HepG2 (cell line): ENCODE data around the gene TXNRD2. TPM values are rescaled to one million over a fixed set of nuclear protein-coding genes. Genes with fewer than 3 reads are reported as not detected.

Experiments
- ATAC-seq: fragments of 200-7000 bp; cut with Tn5 transposase; 3 replicates; pipeline ENCODE4 v1.9.1; 2020; ENCODE audit warnings: mild to moderate bottlenecking, moderate library complexity
- BruUV-seq: library from RNA; stranded (reverse); fragments of 400-500 nt; replicated peaks from 2 replicates; lab custom pipeline; 2021; lab: Mats Ljungman, UMichigan
- CTCF ChIA-PET: fragments of 300-600 bp; formaldehyde crosslinking; extraction: SDS; loops from one replicate; lab custom pipeline; 2021; ENCODE audit warnings: low total read pairs, inconsistent platforms, low intra/inter-chr PET ratio; lab: Yijun Ruan, JAX
- POLR2A ChIA-PET: fragments of 350-600 bp; sonication (Branson Sonifier 250); formaldehyde crosslinking; loops from one replicate; lab custom pipeline; 2020; ENCODE audit warnings: antibody characterized with exemption, inconsistent platforms; lab: Yijun Ruan, JAX
- DNase-seq: peaks from one replicate; pipeline ENCODE4 v3.0.0-alpha.2; 2015; ENCODE audit warnings: low spot score
- FAIRE-seq: peaks from 3 replicates; lab custom pipeline; 2011; peaks lifted over from hg19 to GRCh38; lab: Jason Lieb, UNC
- H2AFZ ChIP-seq: one replicate; pipeline ENCODE4 v1.6.1; 2011; ENCODE audit warnings: low read length, inconsistent platforms
- H3K27ac ChIP-seq: fragments of 300-600 bp; 3 replicates; pipeline ENCODE4 v1.8.0; 2011; ENCODE audit warnings: mixed run types, mild to moderate bottlenecking, mixed read lengths, low read length, inconsistent platforms; ENCODE audit not compliant: insufficient read depth; ENCODE audit errors: extremely low read length
- H3K27me3 ChIP-seq, 2 experiments: fragments of 200-600 bp in 1 of 2; 2 replicates in 1 of 2; 3 replicates in 1 of 2; pipeline versions ENCODE4 v1.6.0 to v1.8.0; 2011; ENCODE audit warnings: low read length in 2 of 2, mild to moderate bottlenecking in 2 of 2, moderate library complexity in 2 of 2, inconsistent platforms in 1 of 2; ENCODE audit not compliant: insufficient read depth in 2 of 2, control insufficient read depth in 1 of 2
- H3K36me3 ChIP-seq, 2 experiments: fragments of 200-600 bp in 1 of 2; replicated peaks in 1 of 2; 2 replicates in 1 of 2; 3 replicates in 1 of 2; pipeline versions ENCODE4 v1.5.1 to v1.8.0; 2011; ENCODE audit warnings: low read length in 2 of 2, inconsistent platforms in 1 of 2; ENCODE audit not compliant: insufficient read depth in 2 of 2, control insufficient read depth in 1 of 2
- H3K4me1 ChIP-seq: 2 replicates; pipeline ENCODE4 v1.5.1; 2012; ENCODE audit warnings: low read length, inconsistent platforms; ENCODE audit not compliant: insufficient read depth
- H3K4me2 ChIP-seq: 2 replicates; pipeline ENCODE4 v1.6.0; 2011; ENCODE audit warnings: low read depth, low read length, inconsistent platforms
- H3K4me3 ChIP-seq, 3 experiments: fragments of 200-600 bp in 1 of 3; sonication (generic), shearing (Covaris generic) in 1 of 3; replicated peaks in 1 of 3; 2 replicates each; pipeline ENCODE4 v1.5.1; 2011 to 2016; ENCODE audit warnings: low read length in 3 of 3, inconsistent platforms in 2 of 3, low read depth in 2 of 3, mild to moderate bottlenecking in 2 of 3, control low read depth in 1 of 3, mixed read lengths in 1 of 3; ENCODE audit not compliant: insufficient read depth in 1 of 3
- H3K79me2 ChIP-seq: one replicate; pipeline ENCODE4 v1.6.1; 2011; ENCODE audit warnings: low read length, inconsistent platforms; ENCODE audit not compliant: insufficient read depth
- H3K9ac ChIP-seq: 2 replicates; pipeline ENCODE4 v1.6.0; 2011; ENCODE audit warnings: mild to moderate bottlenecking, low read depth, low read length, inconsistent platforms; ENCODE audit not compliant: insufficient read depth
- H3K9me3 ChIP-seq: 2 replicates; pipeline ENCODE4 v1.5.1; 2012; ENCODE audit warnings: mild to moderate bottlenecking, low read length
- H4K20me1 ChIP-seq: 2 replicates; pipeline ENCODE4 v1.6.0; 2011; ENCODE audit warnings: inconsistent platforms, mild to moderate bottlenecking, low read length, moderate library complexity; ENCODE audit not compliant: insufficient read depth
- AGO2 ChIP-seq: fragments of 200-400 bp; formaldehyde crosslinking; optimal IDR thresholded peaks from 2 replicates; pipeline ENCODE3; 2017; ENCODE audit warnings: mild to moderate bottlenecking, low read depth, low read length, moderate library complexity
- GPN1 ChIP-seq: sonication (generic); formaldehyde crosslinking; IDR thresholded peaks from 2 replicates; pipeline ENCODE4 v1.5.1; 2020; ENCODE audit warnings: missing genetic modification reagents, borderline replicate concordance
- JARID2 ChIP-seq: sonication (generic); formaldehyde crosslinking; IDR thresholded peaks from 2 replicates; pipeline ENCODE4 v1.8.1; 2023; ENCODE audit warnings: missing genetic modification reagents, inconsistent platforms; ENCODE audit not compliant: insufficient replicate concordance
- PAWR ChIP-seq: sonication (generic); formaldehyde crosslinking; IDR thresholded peaks from 2 replicates; pipeline ENCODE4 v1.4.0; 2020; ENCODE audit warnings: missing genetic modification reagents, mild to moderate bottlenecking, borderline replicate concordance
- PHF21A ChIP-seq: sonication (generic); formaldehyde crosslinking; IDR thresholded peaks from 2 replicates; pipeline ENCODE4 v1.5.0; 2020; ENCODE audit warnings: mild to moderate bottlenecking, missing genetic modification reagents
- SAFB2 ChIP-seq: sonication (generic); formaldehyde crosslinking; IDR thresholded peaks from 2 replicates; pipeline ENCODE4 v1.5.1; 2020; ENCODE audit warnings: missing genetic modification reagents, low read depth, mild to moderate bottlenecking, borderline replicate concordance
- ZNF441 ChIP-seq: sonication (generic); formaldehyde crosslinking; IDR thresholded peaks from 2 replicates; pipeline ENCODE4 v1.7.0; 2021; ENCODE audit warnings: missing genetic modification reagents, borderline replicate concordance
- ZNF841 ChIP-seq: sonication (generic); formaldehyde crosslinking; IDR thresholded peaks from 2 replicates; pipeline ENCODE4 v1.8.1; 2023; ENCODE audit warnings: missing genetic modification reagents, borderline replicate concordance
- WGBS: methylation state at CpG from one replicate; pipeline ENCODE4 v1.1.6; 2017; ENCODE audit warnings: low lambda C conversion rate; 5-methylcytosine and 5-hydroxymethylcytosine counted together
- in situ Hi-C: cut with HindIII; loops from 2 replicates; pipeline ENCODE4 v1.10.0; 2017; ENCODE audit warnings: low pct_unique_long_range_greater_than_20kb; ENCODE audit not compliant: extremely low pct_ligation_motif_present
- intact Hi-C: fragments of 100-400 bp; cut with micrococcal nuclease; formaldehyde crosslinking; loops from one replicate; pipeline ENCODE4 v1.10.0; 2022; ENCODE audit not compliant: unreplicated experiment
- polyA plus RNA-seq, 8 experiments: library from polyadenylated mRNA; depleted of rRNA in 3 of 8; stranded (reverse) in 7 of 8; unstranded in 1 of 8; fragments of >200 nt; fragmentation: Illumina TruSeq in 4 of 8; extraction: Trizol in 4 of 8; gene quantifications; 2 replicates each; pipeline versions ENCODE4 v1.2.1 to v1.2.3, GENCODE V29; 2011 to 2016; ENCODE audit warnings: low read depth in 4 of 8, missing spikeins in 1 of 8, mixed read lengths in 1 of 8; ENCODE audit not compliant: insufficient read depth in 1 of 8
- total RNA-seq, 5 experiments: library from RNA; depleted of rRNA; stranded (reverse); fragments of >200 nt; fragmentation: Illumina TruSeq; extraction: Trizol; gene quantifications; 2 replicates each; pipeline ENCODE4 v1.2.3, GENCODE V29; 2016; ENCODE audit warnings: low read depth in 1 of 5
- TF ChIP-seq, protein P1 (sequence below): sonication (generic); formaldehyde crosslinking; IDR thresholded peaks from 2 replicates; pipeline ENCODE4 v1.4.0; 2020; ENCODE audit warnings: missing genetic modification reagents
- TF ChIP-seq, protein P2 (sequence below): sonication (generic); formaldehyde crosslinking; IDR thresholded peaks from 2 replicates; pipeline ENCODE4 v1.4.0; 2020; ENCODE audit warnings: missing genetic modification reagents, borderline replicate concordance
- TF ChIP-seq, protein P3 (sequence below): conservative IDR thresholded peaks from 2 replicates; pipeline ENCODE4 v1.6.1; 2018; ENCODE audit warnings: missing genetic modification reagents

The TXNRD2 gene
- total and polyA plus RNA-seq, 2 of the 13 experiments (the other 11 are each of a cell fraction or from before 2014, with no cell fraction given) = 17.5 to 18.6 TPM

DNA sequence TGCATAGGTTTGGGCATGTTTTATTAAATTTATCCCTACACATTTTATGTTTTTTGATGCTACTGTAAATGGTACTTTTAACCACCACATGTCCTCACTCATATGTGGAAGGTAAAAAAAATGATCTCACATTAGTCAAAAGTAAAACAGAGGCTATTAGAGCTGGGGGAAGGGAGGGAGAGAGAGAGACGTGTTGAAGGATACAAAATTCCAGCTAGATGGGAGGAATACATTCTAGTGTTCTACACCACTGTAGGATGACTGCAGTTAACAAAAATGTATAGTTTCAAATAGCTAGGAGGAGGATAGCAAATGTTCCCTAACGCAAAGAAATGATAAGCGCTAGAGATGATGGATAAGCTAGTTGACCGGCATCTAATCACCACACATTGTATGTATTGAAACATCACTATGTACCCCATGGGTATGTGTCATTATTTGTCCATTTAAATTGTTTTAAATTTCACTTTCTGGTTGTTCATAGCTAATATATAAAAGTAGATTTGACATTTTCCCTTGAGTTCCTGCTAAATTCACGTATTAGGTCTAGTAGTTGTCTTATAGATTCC lies 77.0 kb downstream of the TXNRD2 start (continued):
- TF ChIP-seq SAFB2 (CRISPR knock-in tag) (no peak), GPN1 (CRISPR knock-in tag) (no peak), ZNF841 (no peak), ZNF441 (CRISPR knock-in tag) (no peak)
- TF ChIP-seq, protein P1, sequence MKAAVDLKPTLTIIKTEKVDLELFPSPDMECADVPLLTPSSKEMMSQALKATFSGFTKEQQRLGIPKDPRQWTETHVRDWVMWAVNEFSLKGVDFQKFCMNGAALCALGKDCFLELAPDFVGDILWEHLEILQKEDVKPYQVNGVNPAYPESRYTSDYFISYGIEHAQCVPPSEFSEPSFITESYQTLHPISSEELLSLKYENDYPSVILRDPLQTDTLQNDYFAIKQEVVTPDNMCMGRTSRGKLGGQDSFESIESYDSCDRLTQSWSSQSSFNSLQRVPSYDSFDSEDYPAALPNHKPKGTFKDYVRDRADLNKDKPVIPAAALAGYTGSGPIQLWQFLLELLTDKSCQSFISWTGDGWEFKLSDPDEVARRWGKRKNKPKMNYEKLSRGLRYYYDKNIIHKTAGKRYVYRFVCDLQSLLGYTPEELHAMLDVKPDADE = no peak
- TF ChIP-seq, protein P2, sequence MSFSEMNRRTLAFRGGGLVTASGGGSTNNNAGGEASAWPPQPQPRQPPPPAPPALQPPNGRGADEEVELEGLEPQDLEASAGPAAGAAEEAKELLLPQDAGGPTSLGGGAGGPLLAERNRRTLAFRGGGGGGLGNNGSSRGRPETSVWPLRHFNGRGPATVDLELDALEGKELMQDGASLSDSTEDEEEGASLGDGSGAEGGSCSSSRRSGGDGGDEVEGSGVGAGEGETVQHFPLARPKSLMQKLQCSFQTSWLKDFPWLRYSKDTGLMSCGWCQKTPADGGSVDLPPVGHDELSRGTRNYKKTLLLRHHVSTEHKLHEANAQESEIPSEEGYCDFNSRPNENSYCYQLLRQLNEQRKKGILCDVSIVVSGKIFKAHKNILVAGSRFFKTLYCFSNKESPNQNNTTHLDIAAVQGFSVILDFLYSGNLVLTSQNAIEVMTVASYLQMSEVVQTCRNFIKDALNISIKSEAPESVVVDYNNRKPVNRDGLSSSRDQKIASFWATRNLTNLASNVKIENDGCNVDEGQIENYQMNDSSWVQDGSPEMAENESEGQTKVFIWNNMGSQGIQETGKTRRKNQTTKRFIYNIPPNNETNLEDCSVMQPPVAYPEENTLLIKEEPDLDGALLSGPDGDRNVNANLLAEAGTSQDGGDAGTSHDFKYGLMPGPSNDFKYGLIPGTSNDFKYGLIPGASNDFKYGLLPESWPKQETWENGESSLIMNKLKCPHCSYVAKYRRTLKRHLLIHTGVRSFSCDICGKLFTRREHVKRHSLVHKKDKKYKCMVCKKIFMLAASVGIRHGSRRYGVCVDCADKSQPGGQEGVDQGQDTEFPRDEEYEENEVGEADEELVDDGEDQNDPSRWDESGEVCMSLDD (CRISPR knock-in tag) = no peak

DNA sequence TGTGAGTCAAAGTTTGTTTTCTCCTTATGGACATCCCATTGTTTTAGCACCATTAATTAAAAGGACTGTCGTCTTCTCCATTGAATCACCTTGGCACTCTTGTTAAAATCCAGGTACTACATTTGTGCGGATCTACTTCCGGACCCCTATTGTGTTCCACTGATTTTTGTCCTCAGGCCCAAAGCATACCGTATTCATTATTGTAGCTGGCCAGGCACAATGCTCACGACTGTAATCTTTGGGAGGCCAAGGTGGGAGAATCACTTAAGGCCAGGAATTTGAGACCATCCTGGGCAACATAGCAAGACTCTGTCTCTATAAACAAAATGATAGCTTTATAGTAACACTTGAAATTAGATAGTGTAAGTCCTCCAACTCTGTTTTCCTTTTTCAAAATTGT lies 78.0 kb downstream of the TXNRD2 start:
- intact Hi-C loops (no loop called here), in situ Hi-C loops (no loop called here)
- BruUV-seq = no TSS peak
- Histone ChIP-seq H3K27me3 (no peaks in the 10 kb centered on the region; a peak in 1 of 5 replicates), H4K20me1 (no peaks in the 10 kb centered on the region), H2AFZ (no peak overlapping the region), H3K9ac (no peak overlapping the region), H3K79me2 (no peaks in the 10 kb centered on the region), H3K4me2 (no peak overlapping the region), H3K4me3 (no peak overlapping the region), H3K4me1 (peaks cover 1% of the 10 kb centered on the region), H3K36me3 (no peaks in the 10 kb centered on the region), H3K27ac (no peak overlapping the region), H3K9me3 (no peaks in the 10 kb centered on the region)
- CTCF ChIA-PET = no interaction called here
- POLR2A ChIA-PET = no interaction called here
- no peak for FAIRE-seq
- ATAC-seq = no peak
- 79% methylated on average over 5 of the region's 5 CpGs for WGBS
- DNase-seq = no peak
- TF ChIP-seq PAWR (CRISPR knock-in tag) (no peak), PHF21A (CRISPR knock-in tag) (no peak), JARID2 (CRISPR knock-in tag) (no peak), AGO2 (no peak)
- TF ChIP-seq, protein P3, sequence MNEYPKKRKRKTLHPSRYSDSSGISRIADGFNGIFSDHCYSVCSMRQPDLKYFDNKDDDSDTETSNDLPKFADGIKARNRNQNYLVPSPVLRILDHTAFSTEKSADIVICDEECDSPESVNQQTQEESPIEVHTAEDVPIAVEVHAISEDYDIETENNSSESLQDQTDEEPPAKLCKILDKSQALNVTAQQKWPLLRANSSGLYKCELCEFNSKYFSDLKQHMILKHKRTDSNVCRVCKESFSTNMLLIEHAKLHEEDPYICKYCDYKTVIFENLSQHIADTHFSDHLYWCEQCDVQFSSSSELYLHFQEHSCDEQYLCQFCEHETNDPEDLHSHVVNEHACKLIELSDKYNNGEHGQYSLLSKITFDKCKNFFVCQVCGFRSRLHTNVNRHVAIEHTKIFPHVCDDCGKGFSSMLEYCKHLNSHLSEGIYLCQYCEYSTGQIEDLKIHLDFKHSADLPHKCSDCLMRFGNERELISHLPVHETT (CRISPR knock-in tag) = no peak
